RWPE1 (cell line): ENCODE measurements around the gene TNS1.

Experiments
- CTCF ChIA-PET: fragments of 350-600 bp; sonication (Branson Sonifier 250); formaldehyde crosslinking; extraction: SDS; loops from one replicate; lab custom pipeline; 2021; lab: Yijun Ruan, JAX
- POLR2A ChIA-PET: fragments of 400-600 bp; formaldehyde crosslinking; extraction: SDS; loops from one replicate; lab custom pipeline; 2020; ENCODE audit warnings: antibody characterized with exemption; ENCODE audit not compliant: low non-redundant PET; lab: Yijun Ruan, JAX
- DNase-seq: peaks from one replicate; pipeline ENCODE4 v3.0.0; 2012; ENCODE audit warnings: low spot score
- H3K27ac ChIP-seq: fragments of 450-650 bp; 2 replicates; pipeline ENCODE4 v1.5.1; 2017
- CTCF ChIP-seq: fragments of 450-650 bp; conservative IDR thresholded peaks from 2 replicates; pipeline ENCODE4 v1.5.1; 2017; ENCODE audit warnings: low read depth, mild to moderate bottlenecking

Gene TNS1

GRCh38 chr2:217996361-217996760, 6.4 kb downstream of the TNS1 start:
- ChIA-PET CTCF (interaction anchor here (0.8 kb wide), 1 partner anchor 15 kb away, joined by 4 read pairs; no protein-coding TSS in a partner anchor), POLR2A (no interaction called here)
- H3K27ac ChIP-seq = peak overlapping the region; percentile 99
- peak; percentile 64 for DNase-seq
- TF ChIP-seq CTCF = no peak

- peak; percentile 33 for DNase-seq
- H3K27ac ChIP-seq = peak overlapping the region; percentile 99
- POLR2A ChIA-PET = no interaction called here
- TF ChIP-seq CTCF = no peak
- CTCF ChIA-PET = interaction anchor here (0.6 to 0.8 kb wide), 3 partner anchors 16 to 109 kb away, joined by 3 to 4 read pairs (median 4); no protein-coding TSS in a partner anchor
Observed at GRCh38 chr2:217995731-217996231, 7.0 kb downstream of the TNS1 start.

GRCh38 chr2:217994776-217995274, 8.0 kb downstream of the TNS1 start:
- no peak for TF ChIP-seq CTCF
- POLR2A ChIA-PET = no interaction called here

GRCh38 chr2:217993817-217994463, 8.9 kb downstream of the TNS1 start:
- CTCF ChIA-PET = interaction anchor here (0.6 to 1.1 kb wide), 11 partner anchors 12 to 208 kb away, joined by 3 to 7 read pairs (median 3); partner anchors contain the start of gene RUFY4
- peak; percentile 59 for TF ChIP-seq CTCF

More at GRCh38 chr2:217994776-217995274, 8.0 kb downstream of the TNS1 start:
- H3K27ac ChIP-seq = peak overlapping the region; percentile 99
- peak; percentile 67 for DNase-seq
- CTCF ChIA-PET = interaction anchor here (0.6 to 0.8 kb wide), 4 partner anchors 11 to 208 kb away, joined by 3 to 7 read pairs (median 4); no protein-coding TSS in a partner anchor

GRCh38 chr2:217993138-217993537, 9.7 kb downstream of the TNS1 start:
- DNase-seq = no peak
- TF ChIP-seq CTCF = no peak
- ChIA-PET POLR2A (no interaction called here), CTCF (interaction anchor here (0.6 to 0.7 kb wide), 2 partner anchors 29 to 55 kb away, joined by 3 to 5 read pairs; no protein-coding TSS in a partner anchor)
- H3K27ac ChIP-seq = peak overlapping the region; percentile 99; the same call in 1 of the 2 replicates

More at GRCh38 chr2:217993817-217994463, 8.9 kb downstream of the TNS1 start:
- no peak for DNase-seq
- H3K27ac ChIP-seq = peak overlapping the region; percentile 99
- POLR2A ChIA-PET = no interaction called here

- ChIA-PET CTCF (no interaction called here), POLR2A (no interaction called here)
- no peak for DNase-seq
Observed at GRCh38 chr2:217992061-217992460, 10.7 kb downstream of the TNS1 start.

More at GRCh38 chr2:217992061-217992460, 10.7 kb downstream of the TNS1 start:
- no peak for TF ChIP-seq CTCF
- 0 out of 2 replicates have a peak overlapping the region, but pooled peaks have one; percentile 10 for H3K27ac ChIP-seq
